GM19351 (cell line): Measurements from ENCODE around the gene ELOVL2.
"Not testable (repeated sequence)": the region's sequence is repeated elsewhere in the genome, so short reads cannot be mapped to it uniquely, and the experiment has no call there.

Experiments used
- ATAC-seq: cut with Tn5 transposase; IDR thresholded peaks from one replicate; pipeline ENCODE4 v1.9.1; 2021; ENCODE audit warnings: mild to moderate bottlenecking, moderate library complexity; ENCODE audit not compliant: unreplicated experiment

ELOVL2 gene

DNA sequence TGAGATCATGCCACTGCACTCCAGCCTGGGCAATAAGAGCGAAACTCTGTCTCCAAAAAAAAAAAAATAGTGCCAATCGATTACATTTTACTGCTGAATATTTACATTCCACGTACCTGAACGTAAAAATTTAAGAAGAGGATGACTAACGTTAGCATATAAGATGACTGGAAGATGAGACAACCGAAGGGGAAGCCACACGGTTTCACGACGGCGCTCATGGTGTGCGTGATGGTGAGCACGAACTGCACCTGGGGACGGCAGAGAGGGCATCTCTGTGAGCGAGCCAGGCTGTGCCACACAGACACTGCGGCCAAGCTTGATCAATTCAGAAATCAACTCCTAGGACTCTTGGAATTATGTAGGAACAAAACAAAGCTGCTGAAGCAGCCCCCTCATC lies 54.5 kb downstream of the ELOVL2 start:
- ATAC-seq, result no peak

DNA sequence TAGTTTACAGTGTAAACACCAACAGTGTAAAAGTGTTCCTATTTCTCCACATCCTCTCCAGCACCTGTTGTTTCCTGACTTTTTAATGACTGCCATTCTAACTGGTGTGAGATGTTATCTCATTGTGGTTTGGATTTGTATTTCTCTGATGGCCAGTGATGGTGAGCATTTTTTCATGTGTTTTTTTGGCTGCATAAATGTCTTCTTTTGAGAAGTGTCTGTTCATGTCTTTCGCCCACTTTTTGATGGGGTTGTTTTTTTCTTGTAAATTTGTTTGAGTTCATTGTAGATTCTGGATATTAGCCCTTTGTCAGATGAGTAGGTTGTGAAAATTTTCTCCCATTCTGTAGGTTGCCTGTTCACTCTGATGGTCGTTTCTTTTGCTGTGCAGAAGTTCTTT lies 59.1 kb downstream of the ELOVL2 start:
- ATAC-seq, result not testable (repeated sequence)

DNA sequence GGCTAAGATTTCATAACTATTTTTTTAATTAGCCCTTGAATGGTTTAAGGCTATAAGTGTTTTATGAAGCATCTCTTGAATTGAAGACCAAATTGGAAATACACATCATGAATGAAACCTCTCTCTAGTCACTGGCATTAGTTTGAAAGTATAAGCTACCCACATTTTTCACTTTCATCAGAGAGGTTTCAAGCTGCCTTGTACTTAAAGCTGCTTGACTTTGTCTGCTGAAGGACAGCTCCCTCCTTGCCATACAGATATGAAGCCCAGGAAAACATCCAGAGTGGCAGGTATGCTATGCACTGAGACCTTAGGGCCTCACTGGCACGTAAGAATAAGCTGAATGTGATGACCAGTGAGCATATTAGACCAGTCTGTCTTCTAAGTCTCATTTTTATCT lies 62.7 kb downstream of the ELOVL2 start:
- no peak for ATAC-seq

DNA sequence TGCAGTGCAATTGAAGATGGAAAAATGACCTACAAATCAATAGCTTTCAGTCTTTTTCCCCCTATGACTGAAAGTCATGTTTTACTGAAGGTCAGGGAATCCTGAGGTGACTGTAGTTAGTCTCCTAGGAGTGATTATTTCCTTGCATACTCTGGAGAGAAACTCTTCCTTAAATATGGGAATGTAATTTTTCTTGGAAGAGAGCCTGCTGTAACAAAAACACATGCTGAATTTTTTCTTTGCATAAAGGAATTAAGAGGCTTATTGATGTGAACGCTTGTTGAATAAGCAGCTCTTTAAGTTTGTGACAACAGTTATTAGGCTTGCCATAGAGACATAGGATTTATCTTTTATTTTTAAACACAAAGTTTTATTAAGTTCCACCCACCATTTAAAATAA lies 64.5 kb downstream of the ELOVL2 start:
- ATAC-seq, result no peak

DNA sequence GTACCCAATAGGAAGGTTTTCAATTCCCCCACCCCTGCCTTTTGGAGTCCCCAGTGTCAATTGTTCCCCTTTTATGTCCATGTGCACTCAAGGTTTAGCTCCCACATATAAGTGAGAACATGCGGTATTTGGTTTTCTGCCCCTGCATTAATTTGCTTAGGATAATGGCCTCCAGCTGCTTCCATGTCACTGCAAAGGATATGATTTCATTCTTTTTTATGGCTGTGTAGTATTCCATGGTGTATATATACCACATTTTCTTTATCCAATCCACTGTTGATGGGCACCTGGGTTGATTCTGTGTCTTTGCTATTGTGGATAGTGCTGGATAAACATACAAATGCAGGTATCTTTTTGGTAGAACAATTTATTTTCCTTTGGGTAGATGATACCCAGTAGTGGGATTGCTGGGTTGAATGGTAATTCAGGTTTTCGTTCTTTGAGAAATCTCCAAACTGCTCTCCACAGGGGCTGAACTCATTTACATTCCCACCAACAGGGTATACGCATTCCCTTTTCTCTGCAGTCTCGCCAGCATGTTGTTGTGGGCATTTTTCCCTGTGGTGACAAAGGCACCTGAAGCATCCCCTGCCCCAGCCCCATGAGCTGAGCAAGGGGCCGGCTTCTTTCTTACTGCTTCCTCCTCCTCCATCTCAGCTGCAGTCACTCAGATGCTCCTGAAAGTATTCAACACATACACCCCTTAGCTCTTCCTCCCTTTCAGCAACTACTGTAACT lies 66.7 kb downstream of the ELOVL2 start:
- no peak for ATAC-seq

DNA sequence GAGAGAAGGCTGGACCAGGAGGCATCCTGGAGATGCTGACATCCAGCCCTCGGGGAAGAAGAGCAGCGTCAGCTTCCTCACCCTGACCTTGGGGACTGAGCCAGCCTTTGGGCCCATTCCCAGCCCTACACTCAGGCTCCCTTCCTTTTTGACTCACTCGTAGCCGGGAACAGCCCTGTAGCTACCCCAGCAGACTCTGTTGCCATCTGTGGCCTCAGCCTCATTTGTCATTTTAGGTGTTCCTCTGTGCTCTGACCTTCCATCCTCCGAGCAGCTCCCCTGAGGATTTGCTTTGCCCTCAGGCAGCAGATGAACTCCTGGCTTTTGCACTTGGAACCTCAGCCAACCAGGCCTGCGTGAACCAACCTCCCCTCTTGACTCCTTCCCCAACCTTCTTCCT lies 67.5 kb downstream of the ELOVL2 start:
- ATAC-seq, result no peak

DNA sequence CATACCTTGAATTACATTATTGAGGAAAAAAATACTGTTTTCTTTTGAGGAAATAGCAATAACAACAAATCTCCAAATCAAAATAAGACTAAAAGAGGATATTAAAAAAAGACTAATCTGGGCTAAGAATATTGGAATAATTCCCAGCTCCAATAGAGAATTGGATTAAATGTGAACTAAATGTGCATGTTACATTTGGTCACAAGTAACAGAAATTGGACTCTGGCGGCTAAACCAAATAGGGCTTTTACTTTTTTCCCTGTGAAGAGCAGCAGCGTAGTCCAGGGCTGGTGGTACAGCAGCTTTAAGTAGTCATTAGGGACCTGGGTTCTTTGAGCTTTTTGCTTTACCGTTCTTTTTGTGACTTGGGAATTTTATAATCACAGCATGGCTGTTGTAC lies 71.9 kb downstream of the ELOVL2 start:
- ATAC-seq, result no peak

DNA sequence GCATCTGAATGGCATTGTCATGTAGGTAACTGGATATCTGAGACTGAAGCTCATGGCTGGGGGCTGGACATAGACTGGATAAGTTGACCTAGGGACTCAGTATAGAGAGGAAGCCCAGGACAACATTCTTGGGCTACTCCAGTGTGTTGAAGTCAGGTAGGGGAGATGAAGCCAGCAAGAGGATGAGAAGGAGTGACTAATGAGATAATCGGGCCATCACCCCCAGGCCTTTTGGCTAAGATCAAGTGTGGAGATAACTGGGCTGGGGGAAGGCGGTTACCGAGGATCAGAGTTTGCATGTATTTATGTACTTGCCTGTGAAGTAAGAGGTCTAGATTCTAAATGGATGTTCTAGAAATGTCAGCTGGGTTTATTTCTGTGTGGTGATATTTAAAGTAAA lies 73.4 kb downstream of the ELOVL2 start:
- no peak for ATAC-seq

DNA sequence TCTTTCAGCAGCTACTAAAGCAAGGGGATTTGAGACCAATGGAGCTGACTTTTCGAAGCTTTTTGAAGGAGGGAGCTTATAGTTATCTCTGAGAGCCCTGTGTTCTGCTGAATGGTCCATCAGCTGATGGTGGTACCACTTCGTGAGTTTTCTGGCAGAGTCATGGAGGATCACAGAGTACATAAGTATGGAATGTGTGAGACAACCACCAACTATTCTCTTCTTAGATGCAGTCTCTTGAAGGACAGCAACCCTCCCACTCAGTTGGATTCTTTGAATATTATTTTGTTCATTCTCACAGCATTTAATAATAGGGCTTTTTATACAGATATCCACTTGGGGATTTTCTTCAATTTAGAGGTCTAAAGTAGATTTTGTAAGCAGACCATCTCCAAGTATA lies 75.3 kb downstream of the ELOVL2 start:
- ATAC-seq, result no peak

DNA sequence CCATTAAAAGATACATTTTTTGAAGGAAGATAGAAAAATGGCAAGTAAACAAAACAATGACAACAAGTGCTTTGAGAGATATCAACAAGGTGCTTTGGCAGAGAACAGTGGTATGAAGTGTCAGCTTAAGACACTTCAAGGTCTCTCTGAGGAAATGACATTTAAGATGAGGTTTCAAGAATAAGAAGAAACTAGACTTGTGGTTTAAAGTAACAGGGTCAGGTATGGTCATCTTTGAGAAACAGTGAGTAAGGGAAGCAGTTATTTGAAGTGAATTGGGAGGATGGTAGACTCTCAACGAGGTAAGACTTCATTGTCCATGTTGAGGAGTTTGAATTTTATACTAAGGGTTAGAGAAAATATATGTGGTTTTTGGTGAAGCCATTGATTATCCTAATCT lies 79.4 kb downstream of the ELOVL2 start:
- ATAC-seq, result peak; percentile 91

DNA sequence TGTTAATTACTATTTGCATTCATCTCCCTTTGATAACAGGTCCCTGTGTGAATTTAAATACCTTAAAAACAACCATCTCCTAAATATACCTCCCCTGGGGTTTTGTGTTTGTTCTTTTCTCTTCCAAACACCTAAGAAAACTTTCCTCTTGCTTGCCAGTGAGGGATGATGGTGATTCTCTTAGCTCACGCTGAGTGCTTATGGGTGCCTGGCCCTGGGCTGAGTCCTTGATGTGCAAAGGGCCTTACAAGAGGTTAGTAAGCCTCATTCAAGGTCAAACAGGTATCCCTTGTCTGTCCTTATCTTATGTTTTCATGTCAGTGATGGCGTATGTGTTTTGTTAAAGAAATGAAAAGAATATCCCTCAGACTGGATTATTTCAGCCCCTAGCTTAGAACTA lies 81.0 kb downstream of the ELOVL2 start:
- no peak for ATAC-seq

DNA sequence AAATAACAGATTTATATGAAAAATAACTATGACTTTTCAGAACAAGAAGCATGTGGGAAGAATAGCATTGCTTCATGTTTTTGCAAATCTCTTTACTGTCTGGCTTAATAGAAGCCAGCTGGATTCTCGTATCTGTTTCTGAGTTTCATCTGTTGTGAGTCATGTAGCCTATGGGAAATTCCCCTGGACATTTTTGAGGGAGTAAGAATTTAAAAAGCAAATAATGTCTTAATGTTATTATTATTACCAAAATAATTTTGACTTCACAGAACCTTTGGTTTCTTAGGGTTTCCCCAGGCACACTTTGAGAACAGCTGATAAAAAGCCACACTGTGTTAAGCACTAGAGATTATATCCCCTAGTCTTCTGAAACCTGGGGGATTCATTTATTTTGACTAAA lies 81.4 kb downstream of the ELOVL2 start:
- ATAC-seq, result no peak

DNA sequence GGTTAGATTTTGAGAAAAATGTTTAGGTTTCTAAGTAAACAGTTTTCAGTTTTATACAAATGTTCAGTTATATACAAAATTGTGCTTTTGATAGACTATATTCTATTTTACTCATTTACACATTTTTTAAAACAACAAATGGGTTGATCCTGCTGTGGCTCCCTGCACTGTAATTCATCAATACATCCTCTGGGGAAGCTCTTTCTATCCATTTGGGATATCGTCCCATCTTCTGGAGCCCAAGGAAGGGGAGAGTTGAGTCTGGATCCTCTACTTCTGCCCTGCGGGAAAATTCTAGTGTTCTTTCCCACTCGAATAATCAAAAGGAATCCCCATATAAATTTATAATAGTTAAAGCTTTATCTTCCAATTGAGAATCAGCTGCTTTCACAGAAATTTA lies 82.3 kb downstream of the ELOVL2 start:
- no peak for ATAC-seq

DNA sequence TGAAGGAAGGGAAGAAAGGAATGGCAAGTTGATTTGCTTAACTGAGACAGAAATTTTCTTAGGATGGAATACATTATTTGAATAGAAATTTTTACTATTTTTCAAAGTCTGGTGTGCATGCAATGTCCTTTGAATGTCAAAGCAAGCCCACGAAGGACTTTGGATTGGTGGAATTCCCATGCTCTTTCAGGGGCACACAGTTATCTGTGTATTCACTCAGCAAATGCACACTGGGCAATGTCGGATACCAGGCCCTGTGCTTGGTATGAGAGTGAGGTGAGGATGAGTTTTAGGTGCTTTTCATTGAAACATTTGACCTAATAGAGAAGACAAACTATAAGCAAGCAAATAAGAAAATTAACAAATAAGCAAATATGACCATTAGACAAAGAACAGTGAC lies 83.9 kb downstream of the ELOVL2 start:
- no peak for ATAC-seq

DNA sequence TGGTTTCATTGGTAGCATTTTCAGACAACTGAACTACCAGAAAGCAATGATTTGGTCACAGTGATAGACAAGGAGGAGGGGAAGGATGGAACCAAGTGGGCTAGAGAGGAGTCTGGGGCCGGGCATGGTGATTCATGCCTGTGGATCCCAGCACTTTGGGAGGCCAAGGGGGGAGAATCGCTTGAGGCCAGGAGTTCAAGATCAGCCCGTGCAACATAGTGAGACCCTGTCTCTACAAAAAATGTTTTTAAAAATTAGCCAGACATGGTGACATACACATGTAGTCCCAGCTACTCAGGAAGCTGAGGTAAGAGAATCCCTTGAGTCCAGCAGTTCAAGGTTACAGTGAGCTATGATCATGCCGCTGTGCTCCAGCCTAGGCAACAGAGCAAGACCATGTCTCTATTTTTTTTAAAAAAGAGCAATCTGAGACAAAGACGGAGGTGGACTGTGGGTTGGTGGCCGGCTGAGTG lies 86.7 kb downstream of the ELOVL2 start:
- no peak for ATAC-seq

DNA sequence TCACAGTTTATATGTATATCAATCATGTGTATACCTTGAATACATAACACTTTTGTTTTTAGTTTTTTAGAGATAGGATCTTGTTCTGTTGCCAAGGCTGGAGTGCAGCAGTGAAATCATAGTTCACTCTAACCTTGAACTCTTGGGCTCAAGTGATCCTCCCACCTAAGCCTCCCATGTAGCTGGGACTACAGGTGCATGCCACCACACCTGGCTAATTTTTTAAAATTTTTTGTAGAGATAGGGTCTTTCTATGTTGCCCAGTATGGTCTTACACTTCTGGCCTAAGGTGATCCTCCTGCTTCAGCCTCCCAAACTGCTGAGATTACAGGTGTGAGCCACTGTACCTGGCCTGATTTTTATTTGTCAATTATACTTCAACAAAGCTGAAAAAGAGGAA lies 87.3 kb downstream of the ELOVL2 start:
- no peak for ATAC-seq

DNA sequence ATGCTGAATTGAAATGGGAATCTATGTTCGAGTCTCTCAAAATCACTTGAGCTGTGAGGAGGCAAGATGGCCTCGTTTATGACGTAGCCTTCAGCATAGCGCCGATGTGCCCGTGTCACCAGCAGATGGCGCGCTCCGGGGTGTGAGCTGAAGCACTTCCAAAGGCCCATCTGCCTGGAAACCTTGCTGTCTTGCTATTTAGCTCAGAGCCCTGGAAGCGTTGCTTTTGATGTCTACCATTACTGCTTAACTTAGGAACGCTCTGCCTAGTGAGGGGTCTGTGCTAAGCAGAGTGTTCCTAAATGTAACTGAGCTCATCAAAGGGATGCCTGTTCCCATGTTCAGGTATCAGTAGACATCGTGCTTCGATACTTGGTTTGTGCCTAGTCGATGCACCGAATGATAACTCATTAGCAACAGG lies 89.5 kb downstream of the ELOVL2 start:
- ATAC-seq, result peak; percentile 92

DNA sequence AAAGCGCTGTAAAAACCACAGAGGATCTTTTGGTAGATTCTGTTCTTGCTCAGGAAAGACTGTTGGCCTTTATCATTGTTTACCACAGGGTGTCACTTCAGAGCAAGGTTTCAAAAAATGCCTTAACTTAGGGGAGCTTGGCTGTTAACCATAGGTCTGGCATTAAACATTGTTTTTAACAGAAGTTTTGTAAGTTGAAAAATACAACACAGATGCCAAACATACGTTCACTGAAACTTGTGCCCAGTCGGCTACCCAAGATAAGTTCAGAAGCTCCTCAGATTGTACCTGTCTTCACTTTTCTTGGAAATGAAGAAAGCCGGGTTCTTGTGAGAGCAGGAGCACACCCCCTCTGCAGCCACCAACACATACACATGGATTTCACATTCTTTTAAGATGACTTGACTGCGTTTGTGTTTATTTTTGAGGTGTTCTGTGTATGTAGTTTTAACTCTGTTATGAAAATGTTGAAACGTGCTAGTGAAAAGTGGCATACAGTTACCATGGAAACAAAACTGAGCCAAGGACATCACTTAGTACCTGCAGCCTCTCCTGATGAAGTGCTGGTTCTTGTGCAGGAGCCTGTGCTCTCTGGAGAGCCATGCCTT lies 92.3 kb downstream of the ELOVL2 start:
- peak; percentile 65 for ATAC-seq

DNA sequence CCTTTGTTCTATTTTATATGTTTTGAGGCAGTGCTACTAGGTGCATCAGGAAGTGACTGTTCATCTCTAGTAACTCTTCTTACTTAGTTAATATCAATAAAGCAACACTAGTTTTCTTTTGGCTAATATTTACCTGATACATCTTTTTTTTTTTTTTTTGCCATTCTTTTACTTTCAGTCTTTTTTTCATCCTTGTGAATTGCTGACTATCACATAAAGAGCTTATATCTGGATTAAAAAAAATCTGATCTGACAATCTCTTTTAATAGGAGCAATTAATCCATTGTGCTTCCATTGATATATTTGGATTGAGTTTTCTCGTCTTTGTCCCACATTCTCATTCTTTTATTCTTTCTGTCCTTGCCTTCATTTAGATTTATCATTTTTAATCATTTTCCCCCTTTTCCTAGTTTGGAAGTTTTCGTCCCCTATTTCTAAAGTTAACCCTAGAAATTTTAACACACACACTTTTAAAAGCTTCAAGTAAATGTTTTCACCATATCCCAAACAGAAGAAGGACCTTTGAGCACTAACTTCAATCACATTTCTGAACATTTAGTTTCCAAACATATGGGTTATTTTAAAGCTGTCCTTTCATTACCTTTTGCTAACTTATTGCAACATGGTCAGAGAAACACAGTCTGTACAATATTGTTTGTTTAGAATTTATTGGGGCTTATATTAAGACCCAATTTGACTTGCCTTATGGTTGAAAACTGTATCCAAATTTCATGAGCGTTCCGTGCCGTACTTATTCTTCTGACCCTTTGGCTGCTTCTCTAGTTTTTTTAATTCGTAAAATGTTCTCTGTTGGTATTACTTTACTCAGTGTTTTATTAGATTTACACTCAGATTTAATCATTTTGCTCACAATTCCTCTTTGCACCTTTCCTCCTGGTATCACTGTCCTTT lies 94.3 kb downstream of the ELOVL2 start:
- ATAC-seq, result no peak

DNA sequence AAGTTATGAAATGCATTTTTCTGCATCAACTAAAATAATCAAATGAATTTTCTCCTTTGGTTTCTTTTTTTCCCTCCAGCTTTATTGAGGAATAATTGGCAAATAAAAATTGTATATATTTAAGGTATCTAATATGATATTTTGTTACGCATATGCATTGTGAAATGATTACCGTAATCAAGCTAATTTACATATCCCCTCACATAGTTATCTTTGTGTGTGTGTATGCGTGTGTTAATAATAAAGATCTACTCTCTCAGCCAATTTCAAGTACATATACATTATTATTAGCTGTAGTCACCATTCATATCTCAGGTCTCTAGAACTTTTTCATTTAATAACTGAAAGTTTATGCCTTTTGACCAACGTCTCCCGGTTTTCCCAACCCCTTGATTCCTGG lies 96.1 kb downstream of the ELOVL2 start:
- ATAC-seq, result no peak

DNA sequence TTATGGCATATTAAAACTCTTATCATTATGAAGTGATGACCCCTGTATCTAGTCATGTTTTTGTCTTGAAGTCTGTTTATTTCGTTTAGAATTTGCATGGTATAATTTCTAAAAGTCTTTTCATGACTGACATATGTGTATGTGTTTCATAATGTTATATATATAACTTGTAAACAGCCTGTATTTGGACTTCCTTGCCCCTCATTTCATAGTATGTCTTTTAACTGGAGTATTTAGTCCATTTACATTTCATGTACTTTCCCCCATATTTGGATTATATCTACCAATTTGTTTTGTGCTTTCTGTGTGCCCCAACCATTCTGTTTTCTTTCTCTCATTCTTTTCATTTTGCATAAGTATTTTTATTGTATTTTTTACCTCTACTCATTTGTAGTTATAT lies 98.3 kb downstream of the ELOVL2 start:
- no peak for ATAC-seq

DNA sequence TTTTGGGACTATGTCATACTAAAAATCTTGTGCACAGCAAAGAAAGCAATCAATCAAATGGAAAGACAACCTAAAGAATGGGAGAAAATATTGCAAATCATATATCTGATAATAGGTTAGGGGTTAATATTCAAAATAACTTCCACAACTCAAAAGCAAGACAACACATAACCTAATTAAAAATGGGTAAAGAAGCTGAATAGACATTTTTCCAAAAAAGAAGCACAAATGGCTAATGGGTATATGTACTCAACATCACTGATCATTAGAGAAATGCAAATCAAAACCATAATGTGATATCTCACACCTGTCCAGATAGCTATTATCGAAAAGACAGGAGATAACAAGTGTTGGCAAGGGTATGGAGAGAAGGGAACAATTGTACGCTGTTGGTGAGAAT lies 104.3 kb downstream of the ELOVL2 start:
- ATAC-seq, result no peak
